C4-2B (cell line): ENCODE measurements around the gene TMEM163.

Experiments
- H3K27ac ChIP-seq: fragments of 450-650 bp; 2 replicates; pipeline ENCODE4 v1.5.1; 2017
- ZFX ChIP-seq: fragments of 450-650 bp; IDR thresholded peaks from 2 replicates; pipeline ENCODE4 v1.6.1; 2017
- TF ChIP-seq, protein P1 (sequence below): fragments of 450-650 bp; conservative IDR thresholded peaks from 2 replicates; pipeline ENCODE4 v1.5.1; 2017; ENCODE audit warnings: mild to moderate bottlenecking

Gene TMEM163

GRCh38 chr2:134454426-134454825 lies 264.4 kb downstream of the TMEM163 start:
- no peak for TF ChIP-seq ZFX
- TF ChIP-seq, protein P1, sequence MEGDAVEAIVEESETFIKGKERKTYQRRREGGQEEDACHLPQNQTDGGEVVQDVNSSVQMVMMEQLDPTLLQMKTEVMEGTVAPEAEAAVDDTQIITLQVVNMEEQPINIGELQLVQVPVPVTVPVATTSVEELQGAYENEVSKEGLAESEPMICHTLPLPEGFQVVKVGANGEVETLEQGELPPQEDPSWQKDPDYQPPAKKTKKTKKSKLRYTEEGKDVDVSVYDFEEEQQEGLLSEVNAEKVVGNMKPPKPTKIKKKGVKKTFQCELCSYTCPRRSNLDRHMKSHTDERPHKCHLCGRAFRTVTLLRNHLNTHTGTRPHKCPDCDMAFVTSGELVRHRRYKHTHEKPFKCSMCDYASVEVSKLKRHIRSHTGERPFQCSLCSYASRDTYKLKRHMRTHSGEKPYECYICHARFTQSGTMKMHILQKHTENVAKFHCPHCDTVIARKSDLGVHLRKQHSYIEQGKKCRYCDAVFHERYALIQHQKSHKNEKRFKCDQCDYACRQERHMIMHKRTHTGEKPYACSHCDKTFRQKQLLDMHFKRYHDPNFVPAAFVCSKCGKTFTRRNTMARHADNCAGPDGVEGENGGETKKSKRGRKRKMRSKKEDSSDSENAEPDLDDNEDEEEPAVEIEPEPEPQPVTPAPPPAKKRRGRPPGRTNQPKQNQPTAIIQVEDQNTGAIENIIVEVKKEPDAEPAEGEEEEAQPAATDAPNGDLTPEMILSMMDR, result no peak
- H3K27ac ChIP-seq, result no peak overlapping the region

DNA sequence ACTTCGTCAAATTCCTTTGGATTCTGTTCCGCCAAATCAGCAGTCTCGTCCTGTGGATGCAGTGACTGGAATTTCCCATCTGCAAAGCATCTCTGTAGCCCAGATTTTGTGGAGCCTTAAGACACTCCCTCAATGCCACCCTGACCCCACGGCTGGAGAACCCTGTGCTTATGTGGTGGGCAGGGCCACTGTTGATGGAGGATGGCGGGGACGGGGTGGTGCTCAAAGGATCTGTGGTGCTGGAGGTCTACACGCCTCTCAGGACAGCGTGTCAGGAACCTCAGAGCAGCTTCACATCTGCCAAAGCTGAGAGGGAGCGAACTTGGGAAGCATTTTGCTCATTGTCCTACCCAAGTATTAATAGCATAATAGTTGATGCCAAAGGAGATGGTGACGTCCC lies 264.8 kb downstream of the TMEM163 start:
- TF ChIP-seq, protein P1, result no peak
- no peak for TF ChIP-seq ZFX
- H3K27ac ChIP-seq, result no peak overlapping the region

DNA sequence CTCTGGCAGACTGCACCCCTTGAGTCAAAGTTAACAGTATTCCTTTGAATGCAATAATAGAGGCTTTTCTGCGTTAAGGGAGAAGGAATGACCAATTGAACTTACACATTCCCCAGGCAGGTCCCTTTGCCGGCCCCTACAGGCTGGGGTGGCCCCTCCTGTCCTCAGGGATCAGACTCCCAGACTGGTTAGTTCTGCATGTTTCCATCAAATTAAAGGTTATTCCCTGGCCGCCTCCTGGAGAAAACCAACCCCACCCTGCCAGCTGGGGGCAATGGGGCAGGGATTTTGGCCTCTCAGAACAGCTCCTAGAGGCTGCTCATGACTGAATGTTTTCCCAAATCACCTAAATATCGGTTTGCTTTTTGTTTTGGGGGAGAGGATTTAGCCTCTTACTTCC lies 265.3 kb downstream of the TMEM163 start:
- TF ChIP-seq ZFX, result no peak
- TF ChIP-seq, protein P1, result no peak
- no peak overlapping the region for H3K27ac ChIP-seq

DNA sequence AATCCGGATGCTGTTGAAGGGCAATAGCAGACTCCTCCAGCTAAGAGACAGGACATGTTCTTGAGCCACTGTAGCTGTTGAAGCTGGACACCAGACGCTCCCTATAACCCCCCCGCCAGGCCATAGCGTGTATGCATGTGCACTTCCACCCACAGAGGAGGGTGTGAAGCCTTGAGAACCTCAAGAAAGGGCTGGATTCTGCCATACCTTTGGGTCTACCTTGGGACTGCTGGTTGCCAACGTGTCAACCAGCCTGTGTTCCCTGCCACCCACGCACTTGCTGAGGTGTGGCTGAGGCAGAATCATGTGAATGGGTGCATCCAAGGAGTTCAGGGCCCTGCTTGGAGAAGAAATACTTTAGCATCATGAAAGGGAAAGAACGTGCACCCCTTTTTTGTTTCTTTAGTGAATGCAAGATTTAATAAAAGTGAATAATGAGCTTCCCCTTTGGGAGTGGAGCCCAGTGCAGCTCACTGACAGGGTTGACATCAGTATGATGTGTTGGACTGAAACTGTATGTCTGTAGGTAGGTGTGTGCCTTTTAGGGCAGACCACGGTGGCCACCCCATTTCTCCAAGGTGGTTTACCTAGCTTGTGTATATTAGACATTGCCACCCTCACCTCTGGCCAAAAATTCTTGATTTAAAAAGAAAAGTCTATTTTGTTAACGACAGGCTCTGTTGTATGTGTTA lies 266.6 kb downstream of the TMEM163 start:
- TF ChIP-seq ZFX, result no peak
- TF ChIP-seq, protein P1, result no peak
- no peak overlapping the region for H3K27ac ChIP-seq

DNA sequence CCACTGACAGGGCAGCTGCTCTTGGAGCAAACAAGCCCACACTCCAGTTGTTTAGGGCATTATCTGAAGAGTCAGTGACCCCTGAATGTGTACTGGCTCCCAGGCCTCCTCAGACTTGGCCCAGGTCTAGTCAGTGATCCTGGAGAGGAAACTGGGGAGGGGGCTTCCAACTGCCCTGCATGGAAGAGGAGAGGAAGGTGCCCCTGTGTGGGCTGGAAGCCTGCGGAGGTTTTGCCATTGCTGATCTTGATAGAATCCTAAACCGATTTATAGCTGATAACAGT lies 267.5 kb downstream of the TMEM163 start:
- TF ChIP-seq, protein P1, result no peak
- TF ChIP-seq ZFX, result no peak
- H3K27ac ChIP-seq, result no peak overlapping the region

DNA sequence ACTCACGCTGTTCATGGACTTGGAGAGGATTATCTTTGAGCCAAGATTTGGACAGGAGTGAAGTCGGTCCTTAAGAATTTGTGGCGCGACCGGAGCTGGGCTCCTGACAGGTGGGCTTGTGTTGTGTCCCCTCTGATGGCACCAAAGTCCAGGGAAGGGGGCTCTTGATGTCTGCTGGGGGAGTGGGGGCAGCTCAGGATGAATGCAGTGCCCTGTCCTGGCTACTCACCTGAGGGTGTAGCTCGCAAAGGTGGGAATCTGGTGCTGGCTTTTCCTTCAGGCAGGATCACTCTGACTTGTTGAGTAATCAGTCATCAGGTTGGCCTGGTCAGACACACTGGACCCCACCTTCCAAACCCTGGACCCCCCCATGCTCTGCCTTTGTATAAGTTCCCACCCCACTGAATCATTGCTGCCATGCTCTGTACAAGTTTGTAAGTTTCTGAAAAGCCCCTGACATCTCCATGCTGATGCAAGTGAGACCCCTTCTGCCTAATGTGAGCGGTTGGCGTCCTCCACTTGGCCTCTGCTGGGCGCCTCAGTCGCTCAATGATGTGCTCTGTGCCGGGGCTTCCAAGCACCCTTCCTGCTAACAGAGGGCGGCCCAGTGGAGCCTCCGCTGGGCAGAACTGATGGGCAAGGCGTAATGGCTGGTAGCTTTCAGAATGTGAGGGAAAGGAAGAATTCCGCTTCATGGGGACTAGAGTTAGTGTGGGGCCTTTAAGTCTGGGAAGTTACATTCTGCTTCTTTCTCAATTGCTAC lies 268.9 kb downstream of the TMEM163 start:
- no peak overlapping the region for H3K27ac ChIP-seq
- TF ChIP-seq, protein P1, result no peak
- no peak for TF ChIP-seq ZFX

DNA sequence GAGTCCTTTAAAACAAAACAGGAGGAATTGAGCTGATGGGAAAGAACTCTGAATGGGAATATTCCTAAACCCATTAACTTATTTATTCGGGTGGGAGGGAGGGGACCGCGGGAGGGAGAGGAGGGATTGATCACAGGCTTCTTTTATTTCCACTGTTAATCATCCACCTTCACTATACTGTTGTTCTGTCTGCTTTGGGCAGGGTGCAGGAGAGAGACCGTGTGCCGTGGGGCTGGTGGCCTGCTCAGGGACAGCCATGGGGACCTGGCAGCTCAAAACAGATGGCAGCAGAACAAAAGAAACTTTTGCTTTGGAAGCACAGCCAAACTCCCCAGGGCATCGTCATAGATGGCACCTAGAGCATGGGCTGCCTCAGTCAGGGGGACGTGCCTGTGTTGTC lies 269.6 kb downstream of the TMEM163 start:
- no peak overlapping the region for H3K27ac ChIP-seq
- TF ChIP-seq ZFX, result no peak
- TF ChIP-seq, protein P1, result no peak
